ENCODE measurements around the gene RAB17.

Gene RAB17

GRCh38 chr2:237569041-237569440 is 21.5 kb downstream of the RAB17 start:
- peaks cover 16% of the 10 kb centered on the region for H3K4me1 ChIP-seq
- H3K9ac ChIP-seq: no peak overlapping the region
- no peak overlapping the region for H2AFZ ChIP-seq
- H3K4me2 ChIP-seq (ENCODE audit: low read length): no peak overlapping the region
- H3K36me3 ChIP-seq (ENCODE audit: control insufficient read depth, insufficient read depth, low read length): no peaks in the 10 kb centered on the region
- H3K27me3 ChIP-seq (ENCODE audit: control insufficient read depth, insufficient read depth, low read length): no peaks in the 10 kb centered on the region
- TF ChIP-seq CTCF (IDR thresholded peaks at IDR 0.05): no peak
- no peaks in the 10 kb centered on the region for H3K9me3 ChIP-seq (ENCODE audit: control insufficient read depth, low read length)
- no peak overlapping the region for H3K27ac ChIP-seq
- no peak overlapping the region for H3K4me3 ChIP-seq (ENCODE audit: low read depth, low read length)
- H3K79me2 ChIP-seq: no peaks in the 10 kb centered on the region

GRCh38 chr2:237568121-237568660 is 22.3 kb downstream of the RAB17 start:
- H3K36me3 ChIP-seq (ENCODE audit: control insufficient read depth, insufficient read depth, low read length): no peaks in the 10 kb centered on the region
- peaks cover 16% of the 10 kb centered on the region for H3K4me1 ChIP-seq
- H3K4me3 ChIP-seq (ENCODE audit: low read depth, low read length): no peak overlapping the region
- no peak overlapping the region for H3K9ac ChIP-seq
- H2AFZ ChIP-seq: no peak overlapping the region
- H3K4me2 ChIP-seq (ENCODE audit: low read length): no peak overlapping the region
- no peak for TF ChIP-seq CTCF (IDR thresholded peaks at IDR 0.05)
- H3K9me3 ChIP-seq (ENCODE audit: control insufficient read depth, low read length): no peaks in the 10 kb centered on the region
- no peaks in the 10 kb centered on the region for H3K79me2 ChIP-seq
- no peak overlapping the region for H3K27ac ChIP-seq
- H3K27me3 ChIP-seq (ENCODE audit: control insufficient read depth, insufficient read depth, low read length): no peaks in the 10 kb centered on the region

GRCh38 chr2:237567276-237568029 is 23.1 kb downstream of the RAB17 start:
- TF ChIP-seq CTCF (IDR thresholded peaks at IDR 0.05): no peak
- H3K9me3 ChIP-seq (ENCODE audit: control insufficient read depth, low read length): no peaks in the 10 kb centered on the region
- H3K27ac ChIP-seq: no peak overlapping the region
- H3K79me2 ChIP-seq: no peaks in the 10 kb centered on the region
- no peaks in the 10 kb centered on the region for H3K27me3 ChIP-seq (ENCODE audit: control insufficient read depth, insufficient read depth, low read length)
- H3K9ac ChIP-seq: no peak overlapping the region
- no peak overlapping the region for H3K4me3 ChIP-seq (ENCODE audit: low read depth, low read length)
- H3K4me1 ChIP-seq: peaks cover 9% of the 10 kb centered on the region
- H2AFZ ChIP-seq: no peak overlapping the region
- H3K4me2 ChIP-seq (ENCODE audit: low read length): no peak overlapping the region
- H3K36me3 ChIP-seq (ENCODE audit: control insufficient read depth, insufficient read depth, low read length): no peaks in the 10 kb centered on the region

- no peak for TF ChIP-seq CTCF (IDR thresholded peaks at IDR 0.05)
- H3K4me3 ChIP-seq (ENCODE audit: low read depth, low read length): no peak within 1 kb of the TSS
- H3K9ac ChIP-seq: no peak within 1 kb of the TSS
- H3K27ac ChIP-seq: no peak within 1 kb of the TSS
- H3K27me3 ChIP-seq (ENCODE audit: control insufficient read depth, insufficient read depth, low read length): no peaks in the 10 kb centered on the region
- no peak within 1 kb of the TSS for H3K4me2 ChIP-seq (ENCODE audit: low read length)
- H3K9me3 ChIP-seq (ENCODE audit: control insufficient read depth, low read length): no peaks in the 10 kb centered on the region
- H3K79me2 ChIP-seq: no peaks in the 10 kb centered on the region
- H3K36me3 ChIP-seq (ENCODE audit: control insufficient read depth, insufficient read depth, low read length): no peaks in the 10 kb centered on the region
- H3K4me1 ChIP-seq: peaks cover 1% of the 10 kb centered on the region
- no peak within 1 kb of the TSS for H2AFZ ChIP-seq
Observed at GRCh38 chr2:237566401-237567235, 23.9 kb downstream of the RAB17 start, which contains the start of gene PRLH. Gene PRLH (plus strand): TSS chr2:237566574. CDS start chr2:237566574, 0 bp downstream.

Measured in parathyroid adenoma (tissue), 2 donors.